Adrenal gland (tissue), 12 donors: ENCODE data around the gene ALDH5A1. TPM values are rescaled to one million over a fixed set of nuclear protein-coding genes. Genes with fewer than 3 reads are reported as not detected.

Experiments used
- DNase-seq, 7 donors: peaks; one replicate each; pipeline ENCODE4 v3.0.0-alpha.2; 2019 to 2020
- H3K27ac ChIP-seq, 5 donors: fragments of 200-600 bp; sonication (generic) in 4 of 5; 1 replicate in 3 of 5; 2 replicates in 2 of 5; pipeline versions ENCODE4 v1.5.1 to v1.8.0; 2016 to 2020; ENCODE audit warnings: mild to moderate bottlenecking in 1 of 5
- H3K27me3 ChIP-seq: fragments of 200-600 bp; 2 replicates; pipeline ENCODE4 v1.8.0; 2021
- H3K36me3 ChIP-seq, 2 donors: fragments of 200-600 bp; replicated peaks in 1 of 2; 1 replicate in 1 of 2; 2 replicates in 1 of 2; pipeline versions ENCODE4 v1.5.1 to v1.8.0; 2018 to 2022
- H3K4me1 ChIP-seq, 2 donors: fragments of 200-600 bp; replicated peaks in 1 of 2; 1 replicate in 1 of 2; 2 replicates in 1 of 2; pipeline versions ENCODE4 v1.5.1 to v1.8.0; 2018 to 2021
- H3K4me3 ChIP-seq, 4 donors: fragments of 200-600 bp; sonication (generic) in 3 of 4; one replicate each; pipeline ENCODE4 v1.5.1; 2016 to 2018
- H3K9me3 ChIP-seq, 3 donors: fragments of 200-600 bp; sonication (generic) in 1 of 3; replicated peaks in 1 of 3; 1 replicate in 2 of 3; 2 replicates in 1 of 3; pipeline versions ENCODE4 v1.5.1 to v1.8.0; 2016 to 2021
- POLR2A ChIP-seq, 2 donors: fragments of 450-650 bp; IDR thresholded peaks; one replicate each; pipeline ENCODE4 v1.6.1; 2017; ENCODE audit warnings: antibody characterized with exemption in 2 of 2, mild to moderate bottlenecking in 2 of 2, moderate library complexity in 1 of 2
- WGBS, 4 donors: extraction: QIAGEN DNeasy Blood & Tissue Kit in 2 of 4; methylation state at CpG; one replicate each; pipeline versions ENCODE4 v1.1.5 to v1.1.7; 2013 to 2017; 5-methylcytosine and 5-hydroxymethylcytosine counted together
- intact Hi-C, 2 donors: fragments of 100-400 bp; cut with DNase I; formaldehyde crosslinking; loops; one replicate each; pipeline versions ENCODE4 v1.14.1 to v1.15.0; 2022 to 2023
- polyA plus RNA-seq, 3 donors: library from polyadenylated mRNA; stranded (reverse); fragments of 200-250 nt in 2 of 3; fragments of 350-450 nt in 1 of 3; fragmentation: Illumina TruSeq in 1 of 3; extraction: RNeasy Lipid Tissue Mini Kit (QIAGEN cat#74804) in 1 of 3; gene quantifications; one replicate each; pipeline ENCODE4 v1.2.3, GENCODE V29; 2013 to 2014
- total RNA-seq, 9 donors: library from RNA; depleted of rRNA in 4 of 9; stranded (reverse); fragments of >200 nt in 4 of 9; fragments of 120-200 nt in 1 of 9; fragmentation: NEBNext Ultra II Directional in 1 of 9; extraction: Animal tissue kit (Norgen Biotek cat#: 25700) in 1 of 9; gene quantifications; one replicate each; pipeline versions ENCODE4 v1.1.0 to v1.2.4, GENCODE V29; 2013 to 2023
- TF ChIP-seq, protein P1 (sequence below), 6 experiments: fragments of 450-650 bp in 4 of 6; fragments of 200-600 bp in 2 of 6; sonication (generic) in 1 of 6; IDR thresholded peaks; 1 replicate in 5 of 6; 2 replicates in 1 of 6; pipeline versions ENCODE4 v1.5.1 to v1.8.0; 2016 to 2021; ENCODE audit warnings: antibody characterized with exemption in 6 of 6, mild to moderate bottlenecking in 2 of 6, moderate library complexity in 1 of 6
- donor health status: healthy with polysubstance abuse.
- donor health status: Bipolar disorder and iron deficiency.
- donor health status: DM: yes; HTN: yes; CAD: no.
- donor health status: DM: no; HTN: no; CAD: no.
- donor health status: DM: no; HTN: no; CAD: no.
- donor health status: DM: yes; HTN: yes; CAD: no.

Gene ALDH5A1
- total and polyA plus RNA-seq, 12 donors: 3.2 to 23.1 (median 10.5) TPM

- no peak overlapping the region for H3K4me3 ChIP-seq
- peaks cover 4% of the 10 kb centered on the region for H3K27me3 ChIP-seq
- no peak for TF ChIP-seq POLR2A (IDR thresholded peaks at IDR 0.05)
- TF ChIP-seq, protein P1, sequence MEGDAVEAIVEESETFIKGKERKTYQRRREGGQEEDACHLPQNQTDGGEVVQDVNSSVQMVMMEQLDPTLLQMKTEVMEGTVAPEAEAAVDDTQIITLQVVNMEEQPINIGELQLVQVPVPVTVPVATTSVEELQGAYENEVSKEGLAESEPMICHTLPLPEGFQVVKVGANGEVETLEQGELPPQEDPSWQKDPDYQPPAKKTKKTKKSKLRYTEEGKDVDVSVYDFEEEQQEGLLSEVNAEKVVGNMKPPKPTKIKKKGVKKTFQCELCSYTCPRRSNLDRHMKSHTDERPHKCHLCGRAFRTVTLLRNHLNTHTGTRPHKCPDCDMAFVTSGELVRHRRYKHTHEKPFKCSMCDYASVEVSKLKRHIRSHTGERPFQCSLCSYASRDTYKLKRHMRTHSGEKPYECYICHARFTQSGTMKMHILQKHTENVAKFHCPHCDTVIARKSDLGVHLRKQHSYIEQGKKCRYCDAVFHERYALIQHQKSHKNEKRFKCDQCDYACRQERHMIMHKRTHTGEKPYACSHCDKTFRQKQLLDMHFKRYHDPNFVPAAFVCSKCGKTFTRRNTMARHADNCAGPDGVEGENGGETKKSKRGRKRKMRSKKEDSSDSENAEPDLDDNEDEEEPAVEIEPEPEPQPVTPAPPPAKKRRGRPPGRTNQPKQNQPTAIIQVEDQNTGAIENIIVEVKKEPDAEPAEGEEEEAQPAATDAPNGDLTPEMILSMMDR (IDR thresholded peaks at IDR 0.05): peak; percentile 54 to 78 (median 70)
- intact Hi-C loops: loop anchor here (5.0 to 10.0 kb wide), 3 partner anchors 64 to 116 kb away; partner anchors contain the start of gene KIAA0319 (in 1 of the 2)
- H3K36me3 ChIP-seq: no peaks in the 10 kb centered on the region
- WGBS, 4 donors: 46 to 59% (median 53%) methylated on average over 7 of the region's 7 CpGs
- peaks cover 0 to 12% of the 10 kb centered on the region in 2 donors for H3K4me1 ChIP-seq
- H3K9me3 ChIP-seq: no peaks in the 10 kb centered on the region
- DNase-seq: peak; percentile 50 to 90 (median 72)
- H3K27ac ChIP-seq: no peak overlapping the region
Observed at GRCh38 chr6:24581084-24581669, 86.4 kb downstream of the ALDH5A1 start.

DNA sequence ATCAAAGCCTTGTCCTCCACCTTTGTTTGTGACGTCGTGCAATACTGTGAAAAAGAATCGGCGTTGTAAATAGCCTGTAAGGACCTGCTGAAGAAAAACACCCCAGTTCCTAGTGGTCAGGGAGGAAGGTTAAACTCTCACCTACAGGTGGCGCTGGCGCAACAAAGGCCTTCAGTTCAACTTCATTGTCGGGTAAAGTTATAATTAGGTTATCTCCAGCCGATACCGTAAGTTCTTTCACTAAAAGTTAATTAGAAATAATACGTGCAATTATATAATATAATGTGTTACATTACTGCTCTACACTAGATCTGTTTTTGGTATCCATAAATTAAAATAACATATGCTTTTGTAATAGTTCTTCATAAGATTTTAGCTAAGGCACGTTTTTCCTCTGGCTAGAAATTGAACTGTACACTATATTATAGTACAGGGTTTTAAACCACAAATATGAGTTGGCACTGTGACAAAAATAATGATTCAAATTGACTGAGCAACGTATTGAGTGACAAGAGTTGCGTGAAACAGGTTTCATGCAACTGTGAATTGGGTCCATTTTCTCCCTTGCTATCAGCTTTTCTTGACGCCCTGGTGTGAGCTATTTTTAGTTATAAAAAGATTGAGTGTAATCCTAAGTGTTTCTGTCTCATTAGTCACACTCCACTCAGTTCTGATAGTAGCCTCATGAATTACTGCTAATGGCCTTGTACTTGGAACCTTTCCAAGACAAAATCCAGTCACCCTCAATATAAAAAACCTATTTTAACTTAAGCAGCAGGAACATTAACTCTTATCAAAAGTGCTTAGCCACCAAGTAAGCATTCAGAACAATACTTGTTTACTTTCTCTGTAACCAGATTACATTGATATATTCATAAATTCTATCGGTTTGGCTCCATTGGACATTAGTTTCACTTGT lies 89.0 kb downstream of the ALDH5A1 start:
- H3K9me3 ChIP-seq: no peaks in the 10 kb centered on the region
- intact Hi-C loops: loop anchor here (5.0 to 10.0 kb wide), 3 partner anchors 61 to 114 kb away; partner anchors contain the start of gene KIAA0319 (in 1 of the 2)
- H3K27ac ChIP-seq: no peak overlapping the region
- H3K4me3 ChIP-seq: peak overlapping the region in 1 of 4 donors; percentile 1
- H3K4me1 ChIP-seq: peaks cover 0 to 12% of the 10 kb centered on the region in 2 donors
- DNase-seq: peak; percentile 53 to 90 (median 69)
- H3K36me3 ChIP-seq: no peaks in the 10 kb centered on the region
- peaks cover 8% of the 10 kb centered on the region for H3K27me3 ChIP-seq
- no peak for TF ChIP-seq POLR2A (IDR thresholded peaks at IDR 0.05)
- TF ChIP-seq, protein P1 (IDR thresholded peaks at IDR 0.05): peak; percentile 45 to 87 (median 62)
- 10 to 12% (median 12%) methylated on average over 15 of the region's 15 CpGs for WGBS, 4 donors

DNA sequence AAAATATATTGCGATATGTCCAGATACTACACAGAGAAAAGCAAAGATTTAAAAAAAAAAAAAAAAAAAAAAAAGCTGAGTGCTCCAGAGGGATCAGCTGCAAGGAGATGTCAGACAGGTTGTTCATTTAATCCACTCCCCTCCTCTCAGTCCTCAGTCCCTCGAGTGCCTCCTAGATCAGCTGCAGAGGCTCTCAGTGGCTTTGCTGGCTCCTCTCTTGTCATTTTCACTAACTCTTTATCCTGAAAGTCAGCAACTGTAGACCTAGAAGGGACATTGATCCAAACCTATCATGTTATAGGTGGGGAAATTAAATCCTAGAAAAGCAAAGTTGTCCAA lies 89.6 kb downstream of the ALDH5A1 start:
- WGBS, 4 donors: 54 to 67% (median 62%) methylated on average over 2 of the region's 2 CpGs
- Histone ChIP-seq H3K4me1 (peaks cover 0 to 12% of the 10 kb centered on the region in 2 donors), H3K36me3 (no peaks in the 10 kb centered on the region), H3K9me3 (no peaks in the 10 kb centered on the region), H3K27ac (no peak overlapping the region), H3K27me3 (peaks cover 8% of the 10 kb centered on the region), H3K4me3 (no peak overlapping the region)
- intact Hi-C loops: loop anchor here (5.0 to 10.0 kb wide), 3 partner anchors 60 to 113 kb away; partner anchors contain the start of gene KIAA0319 (in 1 of the 2)
- no peak for DNase-seq
- TF ChIP-seq POLR2A (IDR thresholded peaks at IDR 0.05): no peak
- TF ChIP-seq, protein P1 (IDR thresholded peaks at IDR 0.05): no peak

Other genes starting within 250 kb of the ALDH5A1 start
- 1 to 10 TPM in 4 of 9 donors, under 1 TPM in 5; 0.06 to 3.6 (median 0.94) TPM for gene DCDC2, start 136.9 kb upstream of the ALDH5A1 start, total RNA-seq
- gene DCDC2, start 136.9 kb upstream of the ALDH5A1 start, polyA plus RNA-seq: 1 to 10 TPM in 2 of 3 donors, under 1 TPM in 1; 0.18 to 1.2 (median 1.1) TPM
- 10 to 100 TPM; 23.4 to 41.3 (median 29.3) TPM for gene MRS2, start 92.0 kb upstream of the ALDH5A1 start, total RNA-seq
- gene MRS2, start 92.0 kb upstream of the ALDH5A1 start, polyA plus RNA-seq: 10 to 100 TPM; 11.2 to 30.5 (median 11.8) TPM
- gene GPLD1, start 5.4 kb upstream of the ALDH5A1 start, total RNA-seq: 1 to 10 TPM in 5 of 9 donors, under 1 TPM in 4; 0.43 to 1.8 (median 1.1) TPM
- gene GPLD1, start 5.4 kb upstream of the ALDH5A1 start, polyA plus RNA-seq: 1 to 10 TPM in 1 of 3 donors, under 1 TPM in 2; 0.34 to 1.0 (median 0.88) TPM
- gene KIAA0319, start 151.2 kb downstream of the ALDH5A1 start, total RNA-seq: under 1 TPM in 4 of 9 donors, not detected in 5; 0.13 to 0.69 (median 0.23) TPM
- gene KIAA0319, start 151.2 kb downstream of the ALDH5A1 start, polyA plus RNA-seq: under 1 TPM; 0.17 to 0.48 (median 0.46) TPM
- 10 to 100 TPM; 12.9 to 41.0 (median 31.8) TPM for gene TDP2, start 171.9 kb downstream of the ALDH5A1 start, total RNA-seq
- gene TDP2, start 171.9 kb downstream of the ALDH5A1 start, polyA plus RNA-seq: 10 to 100 TPM; 31.6 to 55.8 (median 44.2) TPM
- 10 to 100 TPM in 6 of 9 donors, 1 to 10 TPM in 3; 6.9 to 33.9 (median 19.6) TPM for gene ACOT13, start 172.1 kb downstream of the ALDH5A1 start, total RNA-seq
- 100 to 1,000 TPM in 1 of 3 donors, 10 to 100 TPM in 2; 64.5 to 104 (median 76.6) TPM for gene ACOT13, start 172.1 kb downstream of the ALDH5A1 start, polyA plus RNA-seq
- gene C6orf62, start 224.2 kb downstream of the ALDH5A1 start, total RNA-seq: 100 to 1,000 TPM in 4 of 9 donors, 10 to 100 TPM in 5; 57.2 to 121 (median 98.9) TPM
- gene C6orf62, start 224.2 kb downstream of the ALDH5A1 start, polyA plus RNA-seq: 100 to 1,000 TPM in 2 of 3 donors, 10 to 100 TPM in 1; 52.3 to 120 (median 106) TPM